ENCODE results near the gene SLIT1. TPM values are rescaled to one million over a fixed set of nuclear protein-coding genes. Genes with fewer than 3 reads are reported as not detected.

SLIT1 gene
- total RNA-seq, 4 donors from 2014 or later = 0.04 to 0.13 TPM; not detected in 2

- WGBS, 2 donors (ENCODE audit: low coverage in 1 of 2) = 0 to 83% methylated on average over 1 to 2 of the region's 5 CpGs
- no peak overlapping the region for H3K27ac ChIP-seq
- H3K9me3 ChIP-seq = no peaks in the 10 kb centered on the region
- no peaks in the 10 kb centered on the region for H3K4me1 ChIP-seq
- TF ChIP-seq CTCF (IDR thresholded peaks at IDR 0.05) = no peak
- TF ChIP-seq EP300 (IDR thresholded peaks at IDR 0.05) = no peak
- TF ChIP-seq POLR2AphosphoS5 (IDR thresholded peaks at IDR 0.05) = no peak
- no peak for TF ChIP-seq POLR2A (IDR thresholded peaks at IDR 0.05)
- H3K27me3 ChIP-seq = peaks cover 30% of the 10 kb centered on the region
- no peaks in the 10 kb centered on the region for H3K36me3 ChIP-seq
- ATAC-seq = no peak
- H3K4me3 ChIP-seq = no peak overlapping the region
These were observed 61.5 kb downstream of the SLIT1 start for GRCh38 chr10:97124211-97124610.

- no peaks in the 10 kb centered on the region for H3K9me3 ChIP-seq
- no peak overlapping the region for H3K4me3 ChIP-seq
- no peaks in the 10 kb centered on the region for H3K36me3 ChIP-seq
- no peaks in the 10 kb centered on the region for H3K4me1 ChIP-seq
- H3K27me3 ChIP-seq = peaks cover 35% of the 10 kb centered on the region
- 75% methylated on average over 2 to 4 of the region's 5 CpGs for WGBS, 2 donors (ENCODE audit: low coverage in 1 of 2)
- TF ChIP-seq POLR2A (IDR thresholded peaks at IDR 0.05) (no peak), CTCF (IDR thresholded peaks at IDR 0.05) (no peak)
- H3K27ac ChIP-seq = no peak overlapping the region
- no peak for ATAC-seq
These were observed 62.0 kb downstream of the SLIT1 start for GRCh38 chr10:97123765-97124164.

GRCh38 chr10:97121041-97121440 lies 64.7 kb downstream of the SLIT1 start:
- H3K4me1 ChIP-seq = no peaks in the 10 kb centered on the region
- TF ChIP-seq EP300 (IDR thresholded peaks at IDR 0.05) (no peak), CTCF (IDR thresholded peaks at IDR 0.05) (no peak), POLR2A (IDR thresholded peaks at IDR 0.05) (no peak)
- WGBS, 2 donors (ENCODE audit: low coverage in 1 of 2) = 88 to 92% methylated on average over 2 to 4 of the region's 4 CpGs
- H3K27me3 ChIP-seq = peaks cover 35% of the 10 kb centered on the region
- no peak overlapping the region for H3K4me3 ChIP-seq
- ATAC-seq = no peak
- no peaks in the 10 kb centered on the region for H3K36me3 ChIP-seq
- no peaks in the 10 kb centered on the region for H3K9me3 ChIP-seq
- no peak overlapping the region for H3K27ac ChIP-seq

- no peak overlapping the region for H3K27ac ChIP-seq
- 33 to 94% methylated on average over 1 to 3 of the region's 15 CpGs for WGBS, 2 donors (ENCODE audit: low coverage in 1 of 2)
- H3K4me3 ChIP-seq = no peak overlapping the region
- no peaks in the 10 kb centered on the region for H3K36me3 ChIP-seq
- peaks cover 35% of the 10 kb centered on the region for H3K27me3 ChIP-seq
- TF ChIP-seq EP300 (IDR thresholded peaks at IDR 0.05) = no peak
- TF ChIP-seq POLR2AphosphoS5 (IDR thresholded peaks at IDR 0.05) = no peak
- TF ChIP-seq CTCF (IDR thresholded peaks at IDR 0.05) = no peak
- no peak for TF ChIP-seq POLR2A (IDR thresholded peaks at IDR 0.05)
- no peak for ATAC-seq
- no peaks in the 10 kb centered on the region for H3K9me3 ChIP-seq
- no peaks in the 10 kb centered on the region for H3K4me1 ChIP-seq
These were observed 65.4 kb downstream of the SLIT1 start for GRCh38 chr10:97120370-97120769.

- H3K27me3 ChIP-seq = peaks cover 35% of the 10 kb centered on the region
- H3K27ac ChIP-seq = no peak overlapping the region
- H3K9me3 ChIP-seq = no peaks in the 10 kb centered on the region
- no peaks in the 10 kb centered on the region for H3K36me3 ChIP-seq
- H3K4me1 ChIP-seq = no peaks in the 10 kb centered on the region
- no peak for TF ChIP-seq EP300 (IDR thresholded peaks at IDR 0.05)
- TF ChIP-seq POLR2A (IDR thresholded peaks at IDR 0.05) = no peak
- no peak for TF ChIP-seq CTCF (IDR thresholded peaks at IDR 0.05)
- no peak for TF ChIP-seq POLR2AphosphoS5 (IDR thresholded peaks at IDR 0.05)
- ATAC-seq = no peak
- no peak overlapping the region for H3K4me3 ChIP-seq
- WGBS, 2 donors (ENCODE audit: low coverage in 1 of 2) = 58 to 70% methylated on average over 2 to 10 of the region's 20 CpGs
These were observed 66.6 kb downstream of the SLIT1 start for GRCh38 chr10:97119058-97119745.
